H9 (cell line): ENCODE results near the gene FAIM2. TPM values are rescaled to one million over a fixed set of nuclear protein-coding genes. Genes with fewer than 3 reads are reported as not detected.

Experiments used
- DNase-seq: peaks from one replicate; pipeline ENCODE4 v3.0.0-alpha.2; 2017
- H2AFZ ChIP-seq: one replicate; pipeline ENCODE4 v1.6.1; 2013; ENCODE audit warnings: mild to moderate bottlenecking, low read length, control low read depth, moderate library complexity
- H2AK5ac ChIP-seq: 2 replicates; pipeline ENCODE4 v1.6.1; 2013; ENCODE audit warnings: low read length, control low read depth, mixed read lengths; ENCODE audit not compliant: insufficient read length
- H2BK120ac ChIP-seq: one replicate; pipeline ENCODE4 v1.6.1; 2013; ENCODE audit warnings: low read depth, mild to moderate bottlenecking, low read length, control low read depth, inconsistent platforms; ENCODE audit not compliant: poor library complexity, severe bottlenecking
- H2BK12ac ChIP-seq: 2 replicates; pipeline ENCODE4 v1.6.1; 2013; ENCODE audit warnings: low read length, control low read depth, mixed read lengths, low read depth; ENCODE audit not compliant: insufficient read length
- H2BK15ac ChIP-seq: 2 replicates; pipeline ENCODE4 v1.6.1; 2013; ENCODE audit warnings: low read depth, low read length, control low read depth
- H2BK20ac ChIP-seq: one replicate; pipeline ENCODE4 v1.6.1; 2013; ENCODE audit warnings: low read depth, mild to moderate bottlenecking, low read length, control low read depth, inconsistent platforms; ENCODE audit not compliant: poor library complexity, severe bottlenecking
- H2BK5ac ChIP-seq: 2 replicates; pipeline ENCODE4 v1.6.1; 2013; ENCODE audit warnings: low read length, control low read depth, mixed read lengths; ENCODE audit not compliant: insufficient read length
- H3K14ac ChIP-seq: 2 replicates; pipeline ENCODE4 v1.6.1; 2013; ENCODE audit warnings: low read length, control low read depth; ENCODE audit not compliant: insufficient read depth
- H3K18ac ChIP-seq: 2 replicates; pipeline ENCODE4 v1.6.1; 2013; ENCODE audit warnings: low read depth, mild to moderate bottlenecking, mixed read lengths, low read length, control low read depth; ENCODE audit not compliant: insufficient read length
- H3K23ac ChIP-seq: 2 replicates; pipeline ENCODE4 v1.6.1; 2013; ENCODE audit warnings: low read length, control low read depth, mixed read lengths, low read depth; ENCODE audit not compliant: insufficient read length
- H3K23me2 ChIP-seq: 2 replicates; pipeline ENCODE4 v1.6.1; 2013; ENCODE audit warnings: low read depth, mild to moderate bottlenecking, mixed read lengths, low read length, control low read depth; ENCODE audit not compliant: insufficient read length, poor library complexity, severe bottlenecking
- H3K27ac ChIP-seq: 2 replicates; pipeline ENCODE4 v1.5.1; 2013; ENCODE audit warnings: low read length, control low read depth, mixed read lengths, low read depth; ENCODE audit not compliant: insufficient read length
- H3K27me3 ChIP-seq: 2 replicates; pipeline ENCODE4 v1.6.1; 2013; ENCODE audit warnings: low read length, control low read depth, inconsistent platforms; ENCODE audit not compliant: insufficient read depth
- H3K4ac ChIP-seq: 2 replicates; pipeline ENCODE4 v1.6.1; 2013; ENCODE audit warnings: low read depth, mild to moderate bottlenecking, control low read depth, inconsistent platforms, low read length, moderate library complexity
- H3K4me1 ChIP-seq: 2 replicates; pipeline ENCODE4 v1.6.1; 2013; ENCODE audit warnings: low read length, control low read depth, inconsistent platforms; ENCODE audit not compliant: insufficient read depth
- H3K4me2 ChIP-seq: 2 replicates; pipeline ENCODE4 v1.6.1; 2013; ENCODE audit warnings: low read length, control low read depth, mixed read lengths; ENCODE audit not compliant: insufficient read length, insufficient read depth
- H3K56ac ChIP-seq: 2 replicates; pipeline ENCODE4 v1.6.1; 2013; ENCODE audit warnings: low read depth, mild to moderate bottlenecking, mixed read lengths, low read length, control low read depth; ENCODE audit not compliant: insufficient read length
- H3K79me1 ChIP-seq: 2 replicates; pipeline ENCODE4 v1.6.1; 2013; ENCODE audit warnings: low read depth, mild to moderate bottlenecking, moderate library complexity, low read length, control low read depth, inconsistent platforms; ENCODE audit not compliant: insufficient read depth, poor library complexity, severe bottlenecking
- H3K79me2 ChIP-seq: 2 replicates; pipeline ENCODE4 v1.6.1; 2013; ENCODE audit warnings: low read length, control low read depth, inconsistent platforms; ENCODE audit not compliant: insufficient read depth
- H3K9ac ChIP-seq: 2 replicates; pipeline ENCODE4 v1.6.1; 2013; ENCODE audit warnings: low read length, control low read depth, mixed read lengths; ENCODE audit not compliant: insufficient read length; ENCODE audit errors: extremely low read depth
- H3K9me3 ChIP-seq: one replicate; pipeline ENCODE4 v1.6.1; 2013; ENCODE audit warnings: low read depth, low read length, inconsistent platforms; ENCODE audit not compliant: control insufficient read depth
- H3T11ph ChIP-seq: one replicate; pipeline ENCODE4 v1.6.1; 2013; ENCODE audit warnings: mild to moderate bottlenecking, low read length, control low read depth, inconsistent platforms
- H4K20me1 ChIP-seq: one replicate; pipeline ENCODE4 v1.6.1; 2013; ENCODE audit not compliant: control insufficient read depth, insufficient read length, insufficient read depth
- H4K5ac ChIP-seq: 2 replicates; pipeline ENCODE4 v1.6.1; 2013; ENCODE audit warnings: low read depth, mild to moderate bottlenecking, mixed read lengths, low read length, control low read depth; ENCODE audit not compliant: insufficient read length
- H4K8ac ChIP-seq: replicated peaks from 2 replicates; pipeline ENCODE4 v1.6.1; 2013; ENCODE audit warnings: low read length, control low read depth, mixed read lengths, low read depth; ENCODE audit not compliant: insufficient read length
- H4K91ac ChIP-seq: 2 replicates; pipeline ENCODE4 v1.6.1; 2013; ENCODE audit warnings: low read depth, mild to moderate bottlenecking, moderate library complexity, mixed read lengths, low read length, control low read depth; ENCODE audit not compliant: insufficient read length
- H3K27ac Mint-ChIP-seq, 3 experiments: 2 replicates in 2 of 3; 3 replicates in 1 of 3; pipeline ENCODE4 v1.8.0; 2020 to 2021; ENCODE audit warnings: mixed read lengths in 3 of 3, mild to moderate bottlenecking in 1 of 3, moderate library complexity in 1 of 3
- H3K27me3 Mint-ChIP-seq: 2 replicates; pipeline ENCODE4 v1.8.0; 2021; ENCODE audit warnings: low read depth, mild to moderate bottlenecking, moderate library complexity, mixed read lengths
- H3K36me3 Mint-ChIP-seq, 3 experiments: 2 replicates in 2 of 3; 3 replicates in 1 of 3; pipeline ENCODE4 v1.8.0; 2020 to 2021; ENCODE audit warnings: low read depth in 3 of 3, mixed read lengths in 3 of 3; ENCODE audit not compliant: insufficient read depth in 1 of 3
- H3K4me1 Mint-ChIP-seq, 2 experiments: 2 replicates each; pipeline ENCODE4 v1.8.0; 2020; ENCODE audit warnings: mixed read lengths in 2 of 2
- H3K4me3 Mint-ChIP-seq, 2 experiments: 2 replicates in 1 of 2; 3 replicates in 1 of 2; pipeline ENCODE4 v1.8.0; 2020 to 2021; ENCODE audit warnings: mild to moderate bottlenecking in 2 of 2, mixed read lengths in 2 of 2, moderate library complexity in 1 of 2
- H3K9me3 Mint-ChIP-seq, 2 experiments: 2 replicates in 1 of 2; 3 replicates in 1 of 2; pipeline ENCODE4 v1.8.0; 2020; ENCODE audit warnings: mild to moderate bottlenecking in 2 of 2, mixed read lengths in 2 of 2, moderate library complexity in 1 of 2
- CTCF ChIP-seq: fragments of 200-600 bp; sonication (generic); conservative IDR thresholded peaks from 3 replicates; pipeline ENCODE4 v1.8.0; 2021; ENCODE audit warnings: antibody characterized with exemption, mild to moderate bottlenecking
- WGBS: extraction: QIAGEN DNeasy Blood & Tissue Kit; methylation state at CpG from one replicate; pipeline ENCODE4 v1.1.7; 2013; ENCODE audit warnings: missing lambda C conversion rate, low lambda C conversion rate, mixed read lengths; ENCODE audit not compliant: insufficient read length; ENCODE audit errors: extremely low coverage; 5-methylcytosine and 5-hydroxymethylcytosine counted together
- total RNA-seq: library from RNA; stranded (reverse); gene quantifications from 2 replicates; pipeline ENCODE4 v1.2.1, GENCODE V29; 2021

Gene FAIM2
- total RNA-seq, 1 experiment from 2014 or later = 0.42 TPM

DNA sequence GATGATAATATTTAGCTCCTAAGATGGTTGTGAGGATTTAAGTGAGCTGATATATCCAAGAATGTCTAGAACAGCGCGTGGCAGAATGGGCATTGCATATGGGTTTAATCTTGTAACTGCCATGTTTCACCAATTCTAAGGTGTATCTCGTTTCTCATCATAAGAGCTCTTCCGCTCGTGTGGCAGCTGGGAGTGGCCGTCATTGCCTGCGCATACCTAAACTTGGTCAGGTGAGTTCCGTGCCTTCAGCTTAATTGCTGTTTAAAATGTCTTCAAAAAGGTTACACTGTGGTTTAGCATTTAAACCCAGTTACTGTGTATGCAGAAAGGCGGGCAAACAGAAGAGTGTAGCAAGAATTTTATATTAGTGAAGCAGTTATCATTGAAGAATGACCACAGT is 42.4 kb upstream of the FAIM2 start:
- Histone ChIP-seq H4K8ac (no peak overlapping the region), H2AFZ (no peak overlapping the region), H3K79me2 (no peaks in the 10 kb centered on the region), H4K20me1 (no peaks in the 10 kb centered on the region), H2BK20ac (no peak overlapping the region), H3K27ac (no peak overlapping the region), H2BK5ac (no peak overlapping the region), H2BK12ac (no peak overlapping the region), H3K4me2 (peak overlapping the region; percentile 69), H3T11ph (no peak overlapping the region), H2AK5ac (no peak overlapping the region), H3K9ac (no peak overlapping the region), H4K91ac (no peak overlapping the region), H3K79me1 (no peaks in the 10 kb centered on the region), H4K5ac (no peak overlapping the region), H2BK120ac (no peak overlapping the region), H3K9me3 (no peaks in the 10 kb centered on the region), H3K23me2 (peaks cover 5% of the 10 kb centered on the region), H3K27me3 (no peaks in the 10 kb centered on the region), H3K4me1 (no peaks in the 10 kb centered on the region; the same call in 1 of the 2 replicates), H2BK15ac (no peak overlapping the region), H3K4ac (no peak overlapping the region), H3K23ac (no peak overlapping the region), H3K14ac (no peak overlapping the region), H3K56ac (no peak overlapping the region), H3K18ac (no peak overlapping the region)
- no peaks in the 10 kb centered on the region for H3K9me3 Mint-ChIP-seq
- H3K27ac Mint-ChIP-seq = peak overlapping the region in 1 of 3 experiments; percentile 71; a peak in 2 of 7 replicates
- H3K4me1 Mint-ChIP-seq = peaks cover 41 to 60% of the 10 kb centered on the region in 2 experiments
- WGBS = no CpG with 5 or more reads among the region's 9 CpGs
- TF ChIP-seq CTCF = no peak
- no peaks in the 10 kb centered on the region for H3K36me3 Mint-ChIP-seq
- H3K27me3 Mint-ChIP-seq = peaks cover 27% of the 10 kb centered on the region
- no peak for DNase-seq
- H3K4me3 Mint-ChIP-seq = peak overlapping the region; percentile 47 to 56; a peak in 2 of 5 replicates
